Muscle layer of duodenum (tissue), 2 donors: Measurements from ENCODE around the gene RABGGTB.

ENCODE experiments used
- H3K27ac ChIP-seq: one replicate; pipeline ENCODE4 v1.7.0; 2013; ENCODE audit warnings: mild to moderate bottlenecking, low read length
- H3K27me3 ChIP-seq: one replicate; pipeline ENCODE4 v1.7.0; 2013; ENCODE audit warnings: low read depth, mild to moderate bottlenecking, control low read depth, low read length
- H3K36me3 ChIP-seq, 2 donors: one replicate each; pipeline ENCODE4 v1.7.0; 2013; ENCODE audit warnings: low read length in 2 of 2, control low read depth in 1 of 2, mild to moderate bottlenecking in 1 of 2; ENCODE audit not compliant: insufficient read depth in 2 of 2, control insufficient read depth in 1 of 2
- H3K4me1 ChIP-seq, 2 donors: one replicate each; pipeline ENCODE4 v1.7.0; 2013; ENCODE audit warnings: low read length in 2 of 2, mild to moderate bottlenecking in 2 of 2, control low read depth in 1 of 2, moderate library complexity in 1 of 2; ENCODE audit not compliant: insufficient read depth in 2 of 2, control insufficient read depth in 1 of 2
- H3K4me3 ChIP-seq, 2 donors: one replicate each; pipeline ENCODE4 v1.7.0; 2013; ENCODE audit warnings: low read length in 2 of 2, low read depth in 1 of 2, mild to moderate bottlenecking in 1 of 2
- H3K9me3 ChIP-seq, 2 donors: one replicate each; pipeline ENCODE4 v1.7.0; 2013; ENCODE audit warnings: low read length in 2 of 2, control low read depth in 1 of 2, mild to moderate bottlenecking in 1 of 2; ENCODE audit not compliant: control insufficient read depth in 1 of 2
- donor health status: healthy.

The RABGGTB gene

DNA sequence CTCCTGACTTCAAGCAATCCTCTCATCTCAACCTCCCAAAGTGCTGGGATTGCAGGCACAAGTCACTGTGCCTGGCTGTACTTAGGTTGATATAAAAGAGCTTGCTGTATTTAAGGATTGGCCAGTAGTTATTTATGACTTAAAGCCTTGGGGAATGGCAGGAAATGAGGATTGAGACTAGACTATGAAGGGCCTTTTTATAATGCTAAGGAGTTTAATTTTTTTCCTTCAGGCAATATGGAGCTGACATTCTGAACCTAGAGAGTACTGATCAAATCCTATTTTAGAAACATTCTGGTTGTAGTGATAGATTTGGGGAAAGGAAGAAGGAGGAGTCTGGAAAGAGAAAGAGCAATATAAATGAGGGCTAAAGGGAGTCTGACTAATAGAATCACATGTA, 55.4 kb downstream of the RABGGTB start:
- H3K9me3 ChIP-seq: no peaks in the 10 kb centered on the region
- no peak overlapping the region for H3K4me3 ChIP-seq
- H3K27ac ChIP-seq: no peak overlapping the region
- H3K4me1 ChIP-seq: no peaks in the 10 kb centered on the region
- no peaks in the 10 kb centered on the region for H3K27me3 ChIP-seq
- H3K36me3 ChIP-seq: no peaks in the 10 kb centered on the region
